ENCODE results near the gene GAREM1. TPM values are rescaled to one million over a fixed set of nuclear protein-coding genes. Genes with fewer than 3 reads are reported as not detected.

GAREM1 gene
- total RNA-seq, 1 donor from 2014 or later: 11.6 TPM

GRCh38 chr18:32422978-32423740, 47.5 kb downstream of the GAREM1 start:
- DNase-seq: no peak

GRCh38 chr18:32422201-32422600, 48.5 kb downstream of the GAREM1 start:
- DNase-seq: no peak

- no peak for DNase-seq
Measured at GRCh38 chr18:32420084-32420750, 50.5 kb downstream of the GAREM1 start.

GRCh38 chr18:32418148-32418547, 52.5 kb downstream of the GAREM1 start:
- DNase-seq: no peak

- DNase-seq: no peak
Measured at GRCh38 chr18:32405588-32405987, 65.1 kb downstream of the GAREM1 start.

- DNase-seq: no peak
Measured at GRCh38 chr18:32401621-32402020, 69.1 kb downstream of the GAREM1 start.

- DNase-seq: no peak
Measured at GRCh38 chr18:32393407-32393806, 77.3 kb downstream of the GAREM1 start.

GRCh38 chr18:32391126-32391525, 79.6 kb downstream of the GAREM1 start:
- DNase-seq: no peak

- no peak for DNase-seq
Measured at GRCh38 chr18:32389858-32390257, 80.8 kb downstream of the GAREM1 start.

GRCh38 chr18:32389191-32389590, 81.5 kb downstream of the GAREM1 start:
- no peak for DNase-seq

GRCh38 chr18:32386471-32386870, 84.2 kb downstream of the GAREM1 start:
- DNase-seq: no peak

- no peak for DNase-seq
Measured at GRCh38 chr18:32383050-32383819, 87.4 kb downstream of the GAREM1 start.

- DNase-seq: no peak
Measured at GRCh38 chr18:32381761-32382160, 88.9 kb downstream of the GAREM1 start.

GRCh38 chr18:32380559-32380958, 90.1 kb downstream of the GAREM1 start:
- no peak for DNase-seq

GRCh38 chr18:32379891-32380290, 90.8 kb downstream of the GAREM1 start:
- DNase-seq: no peak

- no peak for DNase-seq
Measured at GRCh38 chr18:32378705-32379104, 92.0 kb downstream of the GAREM1 start.

GRCh38 chr18:32373995-32374394, 96.7 kb downstream of the GAREM1 start:
- DNase-seq: peak; percentile 37

- no peak for DNase-seq
Measured at GRCh38 chr18:32373505-32373904, 97.2 kb downstream of the GAREM1 start.

GRCh38 chr18:32372381-32373061, 98.2 kb downstream of the GAREM1 start:
- DNase-seq: no peak

- DNase-seq: no peak
Measured at GRCh38 chr18:32372047-32372380, 98.7 kb downstream of the GAREM1 start.

GRCh38 chr18:32371384-32371783, 99.3 kb downstream of the GAREM1 start:
- no peak for DNase-seq

- no peak for DNase-seq
Measured at GRCh38 chr18:32368991-32369390, 101.7 kb downstream of the GAREM1 start.

GRCh38 chr18:32368170-32368569, 102.5 kb downstream of the GAREM1 start:
- DNase-seq: no peak
